ENCODE measurements around the gene ABCB1.

- TF ChIP-seq CTCF (IDR thresholded peaks at IDR 0.05) (no peak), EZH2 (IDR thresholded peaks at IDR 0.05) (no peak)
Measured at GRCh38 chr7:87497482-87497881, 103.2 kb downstream of the ABCB1 start.
